8988T (cell line): ENCODE data around the gene RASIP1.
"Not testable (repeated sequence)": the region's sequence is repeated elsewhere in the genome, so short reads cannot be mapped to it uniquely, and the experiment has no call there.

ENCODE experiments used
- DNase-seq: peaks from one replicate; pipeline ENCODE4 v3.0.0; 2011

RASIP1 gene, protein sequence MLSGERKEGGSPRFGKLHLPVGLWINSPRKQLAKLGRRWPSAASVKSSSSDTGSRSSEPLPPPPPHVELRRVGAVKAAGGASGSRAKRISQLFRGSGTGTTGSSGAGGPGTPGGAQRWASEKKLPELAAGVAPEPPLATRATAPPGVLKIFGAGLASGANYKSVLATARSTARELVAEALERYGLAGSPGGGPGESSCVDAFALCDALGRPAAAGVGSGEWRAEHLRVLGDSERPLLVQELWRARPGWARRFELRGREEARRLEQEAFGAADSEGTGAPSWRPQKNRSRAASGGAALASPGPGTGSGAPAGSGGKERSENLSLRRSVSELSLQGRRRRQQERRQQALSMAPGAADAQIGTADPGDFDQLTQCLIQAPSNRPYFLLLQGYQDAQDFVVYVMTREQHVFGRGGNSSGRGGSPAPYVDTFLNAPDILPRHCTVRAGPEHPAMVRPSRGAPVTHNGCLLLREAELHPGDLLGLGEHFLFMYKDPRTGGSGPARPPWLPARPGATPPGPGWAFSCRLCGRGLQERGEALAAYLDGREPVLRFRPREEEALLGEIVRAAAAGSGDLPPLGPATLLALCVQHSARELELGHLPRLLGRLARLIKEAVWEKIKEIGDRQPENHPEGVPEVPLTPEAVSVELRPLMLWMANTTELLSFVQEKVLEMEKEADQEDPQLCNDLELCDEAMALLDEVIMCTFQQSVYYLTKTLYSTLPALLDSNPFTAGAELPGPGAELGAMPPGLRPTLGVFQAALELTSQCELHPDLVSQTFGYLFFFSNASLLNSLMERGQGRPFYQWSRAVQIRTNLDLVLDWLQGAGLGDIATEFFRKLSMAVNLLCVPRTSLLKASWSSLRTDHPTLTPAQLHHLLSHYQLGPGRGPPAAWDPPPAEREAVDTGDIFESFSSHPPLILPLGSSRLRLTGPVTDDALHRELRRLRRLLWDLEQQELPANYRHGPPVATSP

DNA sequence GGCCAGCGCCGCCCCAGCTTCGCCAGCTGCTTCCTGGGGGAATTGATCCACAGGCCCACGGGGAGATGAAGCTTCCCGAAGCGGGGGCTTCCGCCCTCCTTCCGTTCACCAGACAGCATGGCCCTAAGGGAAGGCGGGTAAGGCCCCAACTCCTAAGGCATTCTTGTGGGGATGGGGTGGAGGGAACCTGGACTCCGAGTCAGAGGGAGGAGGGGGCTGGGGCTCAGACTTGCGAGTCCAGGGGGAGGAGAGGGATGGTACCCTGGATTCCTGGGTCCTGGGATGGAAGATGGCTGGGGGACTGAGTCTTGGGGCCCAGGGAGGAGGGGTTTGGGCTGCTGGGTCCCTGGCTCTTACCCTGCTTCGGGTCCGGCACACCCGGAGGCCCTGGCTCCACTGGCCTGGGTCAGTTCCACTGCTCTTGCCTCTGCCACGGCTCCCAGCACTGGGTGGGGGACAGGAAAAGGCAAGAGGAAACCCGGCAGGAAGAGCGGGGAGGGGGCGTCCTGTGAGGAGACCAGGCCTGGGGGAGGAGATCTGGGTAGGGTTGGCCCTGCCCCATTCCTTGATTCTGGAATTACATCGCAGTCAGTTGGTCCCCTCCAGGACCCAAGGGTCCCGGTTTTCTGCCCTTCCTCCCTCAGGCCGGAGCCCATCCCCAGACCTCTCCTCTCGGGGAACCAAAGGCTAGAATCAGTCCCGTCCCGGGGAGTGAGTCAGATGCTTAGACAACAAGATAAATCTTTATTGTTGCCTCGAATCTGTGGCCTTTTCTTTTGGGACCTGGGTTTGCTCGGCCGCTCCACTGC is at the start of gene RASIP1:
Gene RASIP1 (minus strand): TSS at position 447 of the 809 bp plus-strand sequence. CDS start 328 bp downstream, at position 119.
- no peak for DNase-seq

DNA sequence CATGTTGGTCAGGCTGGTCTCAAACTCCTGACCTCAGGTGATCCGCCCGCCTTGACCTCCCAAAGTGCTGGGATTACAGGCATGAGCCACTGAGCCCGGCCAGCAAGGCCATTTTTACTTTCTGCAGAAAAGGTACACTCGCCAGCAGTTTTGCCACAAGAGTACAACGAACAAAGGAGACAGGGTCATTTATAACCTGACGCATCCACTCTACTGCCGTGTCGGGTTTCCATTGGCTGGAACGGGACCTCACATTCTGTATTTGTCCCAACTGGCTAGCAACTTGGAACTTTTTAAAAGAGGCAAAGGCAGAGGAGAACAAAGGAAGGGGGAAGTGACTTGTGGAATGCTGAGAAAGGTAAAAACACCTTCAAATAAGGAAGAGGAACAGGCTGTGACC is 46.9 kb upstream of the RASIP1 start:
- not testable (repeated sequence) for DNase-seq

DNA sequence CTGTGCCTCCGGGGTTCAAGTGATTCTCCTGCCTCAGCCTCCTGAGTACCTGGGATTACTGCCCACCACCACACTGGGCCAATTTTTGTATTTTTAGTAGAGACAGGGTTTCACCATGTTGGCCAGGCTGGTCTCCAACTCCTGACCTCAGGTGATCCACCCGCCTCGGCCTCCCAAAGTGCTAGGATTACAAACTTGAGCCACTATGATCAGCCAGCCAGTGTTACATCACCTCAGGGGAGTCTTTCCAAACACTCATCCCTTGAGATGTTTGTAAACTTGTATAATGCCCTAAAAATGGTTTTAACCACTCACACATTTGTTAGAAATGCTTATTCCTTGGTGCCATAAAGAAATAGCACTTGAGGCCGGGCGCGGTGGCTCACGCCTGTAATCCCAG is 46.0 kb upstream of the RASIP1 start:
- DNase-seq = not testable (repeated sequence)

GRCh38 chr19:48784527-48784926 is 44.1 kb upstream of the RASIP1 start:
- no peak for DNase-seq

DNA sequence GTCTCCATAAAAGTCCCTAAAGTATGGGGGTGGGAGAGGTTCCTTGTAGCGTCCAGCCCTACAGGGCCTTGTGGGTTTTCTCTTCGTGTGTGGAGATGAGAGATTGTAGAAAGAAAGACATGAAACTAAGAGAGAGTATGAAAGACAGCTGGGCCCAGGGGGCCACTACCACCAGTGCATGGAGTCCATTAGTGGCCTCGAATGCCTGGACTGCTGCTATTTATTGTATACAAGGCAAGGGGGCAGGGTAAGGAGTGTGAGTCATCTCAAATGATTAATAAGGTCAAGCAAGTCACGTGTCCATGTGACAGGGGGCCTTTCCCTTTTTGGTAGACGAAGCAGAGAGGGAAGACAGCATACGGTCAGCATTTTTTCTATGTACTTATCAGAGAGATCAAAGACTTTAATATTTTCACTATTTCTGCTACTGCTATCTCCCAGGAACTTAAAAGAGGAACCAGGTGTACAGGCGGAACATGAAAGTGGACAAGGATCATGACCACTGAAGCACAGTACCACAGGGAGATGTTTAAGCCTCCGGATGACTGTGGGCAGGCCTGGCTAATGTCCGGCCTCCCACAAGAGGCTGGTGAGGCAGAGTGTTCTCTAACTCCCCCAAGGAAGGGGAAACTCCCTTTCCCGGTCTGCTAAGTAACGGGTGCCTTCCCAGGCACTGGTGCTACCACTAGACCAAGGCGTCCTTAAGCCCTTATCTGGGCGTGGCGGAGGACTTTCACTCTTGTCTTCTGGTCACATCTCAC is 40.4 kb upstream of the RASIP1 start:
- no peak for DNase-seq

GRCh38 chr19:48779636-48780035 is 39.2 kb upstream of the RASIP1 start:
- no peak for DNase-seq

DNA sequence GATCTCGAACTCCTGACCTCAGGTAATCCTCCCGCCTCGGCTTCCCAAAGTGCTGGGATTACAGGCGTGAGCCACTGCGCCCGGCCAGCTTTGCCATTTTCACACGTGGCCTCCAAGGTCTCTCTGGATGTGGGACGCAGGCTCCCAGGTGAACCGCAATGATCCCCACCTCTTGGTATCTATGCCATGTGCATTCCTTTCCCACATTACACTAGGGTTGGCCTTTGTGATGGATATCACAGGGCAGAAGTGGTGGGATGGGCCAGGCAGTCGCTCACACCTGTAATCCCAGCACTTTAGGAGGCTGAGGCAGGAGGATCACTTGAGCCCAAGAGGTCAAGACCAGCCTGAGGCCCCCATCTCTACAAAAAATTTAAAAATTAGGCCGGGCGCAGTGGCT is 37.3 kb upstream of the RASIP1 start:
- no peak for DNase-seq

DNA sequence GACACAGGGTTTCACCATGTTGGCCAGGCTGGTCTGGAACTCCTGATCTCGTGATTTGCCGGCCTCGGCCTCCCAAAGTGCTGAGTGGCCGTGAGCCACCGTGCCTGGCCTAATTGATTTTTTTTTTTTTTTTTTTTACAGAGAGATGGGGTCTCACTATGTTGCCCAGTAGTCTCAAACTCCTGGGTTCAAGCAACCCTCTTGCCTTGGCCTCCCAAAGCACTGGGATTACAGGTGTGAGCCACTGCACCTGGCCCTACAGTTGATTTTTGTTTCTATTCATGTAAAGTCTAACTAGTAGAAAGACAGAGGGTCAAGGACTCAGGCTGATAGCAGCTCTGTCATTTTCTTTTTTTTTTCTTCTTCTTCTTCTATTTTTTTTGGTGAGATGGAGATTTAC is 36.7 kb upstream of the RASIP1 start:
- no peak for DNase-seq

GRCh38 chr19:48772503-48772953 is 32.1 kb upstream of the RASIP1 start:
- no peak for DNase-seq

DNA sequence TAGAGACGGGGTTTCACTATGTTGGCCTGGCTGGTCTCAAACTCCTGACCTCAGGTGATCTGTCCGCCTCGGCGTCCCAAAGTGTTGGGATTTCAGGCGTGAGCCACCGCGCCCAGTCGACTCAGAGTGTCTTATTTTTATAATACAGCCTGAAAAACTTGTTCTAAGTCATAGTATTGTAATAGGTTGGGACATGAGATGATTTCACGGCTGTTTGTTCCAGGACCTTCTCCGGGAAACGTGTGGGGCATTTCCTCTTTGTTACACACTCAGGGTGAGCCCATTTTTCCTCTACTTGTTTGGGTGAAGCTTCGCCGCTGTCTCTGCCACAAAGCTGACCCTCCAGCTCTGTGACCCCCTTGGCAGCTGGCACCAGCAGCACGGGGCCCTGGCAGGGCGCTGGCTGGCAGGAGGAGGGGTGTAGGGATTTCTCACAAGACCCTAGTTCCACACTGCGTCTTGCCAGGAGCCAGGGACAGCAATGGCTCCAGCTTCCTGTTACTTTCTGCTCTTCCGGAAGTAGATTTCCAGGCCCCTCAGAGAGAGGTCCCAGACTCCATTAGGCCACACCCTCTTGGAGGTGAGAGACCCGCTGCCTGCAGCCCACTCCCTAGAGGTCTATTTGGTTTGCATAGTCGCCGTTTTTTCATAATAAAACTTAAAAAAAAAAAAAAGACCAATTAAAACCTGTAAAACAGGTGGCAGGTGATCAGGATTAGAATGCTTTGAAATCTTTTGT is 30.5 kb upstream of the RASIP1 start:
- no peak for DNase-seq

DNA sequence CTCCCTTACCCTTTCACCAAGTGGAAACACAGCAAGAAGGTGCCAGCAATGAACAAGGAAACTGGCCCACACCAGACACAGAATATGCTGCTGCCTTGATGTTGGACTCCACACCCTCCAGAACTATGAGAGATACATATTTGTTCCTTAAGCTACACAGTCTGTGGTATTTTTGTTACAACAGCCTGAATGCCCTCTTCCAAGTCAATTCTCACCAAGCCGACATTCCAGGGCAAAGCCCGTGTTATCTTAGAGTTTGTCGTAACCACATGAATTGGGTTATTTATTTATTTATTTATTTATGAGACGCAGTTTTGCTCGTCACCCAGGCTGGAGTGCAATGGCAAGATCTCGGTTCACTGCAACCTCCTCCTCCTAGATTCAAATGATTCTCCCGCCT is 29.9 kb upstream of the RASIP1 start:
- DNase-seq = no peak

GRCh38 chr19:48768994-48769713 is 28.7 kb upstream of the RASIP1 start:
- no peak for DNase-seq

DNA sequence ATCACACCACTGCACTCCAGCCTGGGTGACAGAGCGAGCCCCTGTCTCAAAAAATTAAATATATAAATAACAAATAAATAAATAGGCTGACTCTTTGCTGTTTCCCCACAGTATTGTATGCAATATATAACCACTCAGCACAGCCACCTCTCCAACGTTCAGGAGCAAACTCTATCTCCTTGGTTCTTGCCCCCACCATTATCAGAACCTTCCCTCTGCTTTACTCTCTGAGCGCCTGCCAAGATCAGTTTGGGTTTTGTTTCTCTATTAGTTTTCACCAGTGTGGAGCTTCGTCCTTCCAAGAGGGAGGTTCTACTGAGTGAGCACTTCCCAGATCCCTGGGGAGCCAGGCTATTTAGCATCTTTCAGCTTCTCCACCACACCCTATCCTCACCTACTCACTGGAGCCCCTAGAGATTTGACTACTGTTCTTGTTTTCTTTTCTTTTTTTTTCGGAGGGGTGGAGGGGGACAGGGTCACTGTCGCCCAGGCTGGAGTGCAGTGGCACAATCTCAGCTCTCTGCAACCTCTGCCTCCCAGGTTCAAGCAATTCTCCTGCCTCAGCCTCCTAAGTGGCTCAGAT is 27.9 kb upstream of the RASIP1 start:
- DNase-seq = not testable (repeated sequence)

- not testable (repeated sequence) for DNase-seq
Measured at GRCh38 chr19:48765816-48766215, 25.4 kb upstream of the RASIP1 start.

DNA sequence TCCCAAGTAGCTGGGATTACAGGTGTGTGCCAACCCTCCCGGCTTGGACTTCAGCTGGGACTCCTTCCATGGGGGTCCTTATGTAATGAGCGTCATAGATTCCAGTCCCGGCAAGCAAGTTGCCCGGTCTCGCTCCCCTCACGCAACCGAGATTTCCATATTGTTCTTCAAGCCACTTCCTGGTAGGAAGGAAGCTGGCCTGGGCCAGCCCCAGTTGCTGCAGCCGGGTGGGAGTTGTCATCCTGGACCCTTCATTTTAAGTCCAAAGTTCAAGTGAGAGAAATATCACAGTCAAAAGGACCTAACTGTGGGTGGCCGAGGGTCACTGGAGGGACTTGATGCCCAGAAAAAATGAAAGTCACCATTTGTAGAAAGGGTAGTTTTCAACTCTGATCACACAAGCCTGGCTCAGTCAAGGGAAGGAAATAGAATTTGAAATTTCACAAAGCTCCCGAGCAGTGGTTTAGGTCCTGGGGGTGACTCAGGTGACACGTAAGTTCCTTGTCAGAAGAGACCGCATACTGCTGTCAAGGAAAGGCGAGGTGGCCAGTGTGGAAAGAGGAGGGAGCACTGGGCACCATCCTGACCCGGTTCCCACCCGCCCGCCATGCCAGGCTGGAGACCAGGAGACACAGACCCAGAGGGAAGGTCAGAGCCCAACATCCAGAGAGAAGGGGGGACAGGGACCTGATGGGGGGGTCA is 20.2 kb upstream of the RASIP1 start:
- DNase-seq = no peak

- no peak for DNase-seq
Measured at GRCh38 chr19:48757741-48758144, 17.3 kb upstream of the RASIP1 start.

- DNase-seq = no peak
Measured at GRCh38 chr19:48757089-48757675, 16.8 kb upstream of the RASIP1 start.

DNA sequence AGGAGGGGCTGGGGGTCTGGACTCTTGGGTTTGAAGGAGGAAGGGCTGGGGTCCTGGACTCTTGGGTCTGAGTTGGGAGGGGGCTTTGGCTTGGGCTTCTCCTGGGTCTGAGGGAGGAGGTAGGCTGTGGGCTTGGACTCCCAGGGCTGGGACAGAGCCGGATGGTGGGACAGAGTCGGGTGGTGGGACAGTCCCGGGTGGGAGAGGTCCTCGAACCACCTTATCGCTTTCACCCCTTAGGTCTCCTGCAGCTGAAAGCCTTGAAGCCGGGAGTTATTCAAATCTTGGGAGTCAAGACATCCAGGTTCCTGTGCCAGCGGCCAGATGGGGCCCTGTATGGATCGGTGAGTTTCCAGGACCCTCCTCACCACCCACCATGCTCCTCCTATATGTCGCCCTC is 16.3 kb upstream of the RASIP1 start:
- no peak for DNase-seq

DNA sequence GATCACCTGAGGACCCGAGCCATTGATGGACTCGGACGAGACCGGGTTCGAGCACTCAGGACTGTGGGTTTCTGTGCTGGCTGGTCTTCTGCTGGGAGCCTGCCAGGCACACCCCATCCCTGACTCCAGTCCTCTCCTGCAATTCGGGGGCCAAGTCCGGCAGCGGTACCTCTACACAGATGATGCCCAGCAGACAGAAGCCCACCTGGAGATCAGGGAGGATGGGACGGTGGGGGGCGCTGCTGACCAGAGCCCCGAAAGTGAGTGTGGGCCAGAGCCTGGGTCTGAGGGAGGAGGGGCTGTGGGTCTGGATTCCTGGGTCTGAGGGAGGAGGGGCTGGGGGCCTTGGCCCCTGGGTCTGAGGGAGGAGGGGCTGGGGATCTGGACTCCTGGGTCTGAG is 15.8 kb upstream of the RASIP1 start:
- DNase-seq = no peak
